GM21737 (cell line): ENCODE results near the gene CLCN6.

Experiments used
- ATAC-seq: cut with Tn5 transposase; IDR thresholded peaks from one replicate; pipeline ENCODE4 v1.9.1; 2021; ENCODE audit warnings: mild to moderate bottlenecking, moderate library complexity; ENCODE audit not compliant: unreplicated experiment

Gene CLCN6

GRCh38 chr1:11805422-11806306 is at the start of gene CLCN6, which contains the start of gene MTHFR:
CLCN6 (plus strand) TSS chr1:11806191; CDS start chr1:11806263, 72 bp downstream.
MTHFR (minus strand) TSS chr1:11805964; CDS start chr1:11803116, 2,848 bp downstream.
- ATAC-seq: peak; percentile 73

- no peak for ATAC-seq
These were observed 48.9 kb upstream of the CLCN6 start for GRCh38 chr1:11757047-11757446.

- no peak for ATAC-seq
These were observed 46.2 kb upstream of the CLCN6 start for GRCh38 chr1:11759791-11760190.

- ATAC-seq: no peak
These were observed 44.7 kb upstream of the CLCN6 start for GRCh38 chr1:11761285-11761684.

GRCh38 chr1:11761988-11762406 is 44.0 kb upstream of the CLCN6 start, which contains the start of gene C1orf167:
C1orf167 (plus strand) TSS chr1:11762193; CDS start chr1:11764401, 2,208 bp downstream.
- no peak for ATAC-seq

- ATAC-seq: no peak
These were observed 41.9 kb upstream of the CLCN6 start for GRCh38 chr1:11764115-11764514.

- no peak for ATAC-seq
These were observed 41.5 kb upstream of the CLCN6 start for GRCh38 chr1:11764519-11764918.

- no peak for ATAC-seq
These were observed 40.1 kb upstream of the CLCN6 start for GRCh38 chr1:11765661-11766428.

- no peak for ATAC-seq
These were observed 39.6 kb upstream of the CLCN6 start for GRCh38 chr1:11766429-11766776.

- ATAC-seq: no peak
These were observed 37.9 kb upstream of the CLCN6 start for GRCh38 chr1:11767922-11768704.

- ATAC-seq: no peak
These were observed 37.2 kb upstream of the CLCN6 start for GRCh38 chr1:11768821-11769220.

GRCh38 chr1:11769274-11769673 is 36.7 kb upstream of the CLCN6 start:
- ATAC-seq: no peak

- no peak for ATAC-seq
These were observed 36.0 kb upstream of the CLCN6 start for GRCh38 chr1:11770011-11770410.

GRCh38 chr1:11771481-11772043 is 34.4 kb upstream of the CLCN6 start:
- no peak for ATAC-seq

- no peak for ATAC-seq
These were observed 33.5 kb upstream of the CLCN6 start for GRCh38 chr1:11772458-11772857.

- ATAC-seq: no peak
These were observed 31.2 kb upstream of the CLCN6 start for GRCh38 chr1:11774753-11775152.

GRCh38 chr1:11777658-11778322 is 28.2 kb upstream of the CLCN6 start:
- ATAC-seq: no peak

GRCh38 chr1:11778336-11778735 is 27.7 kb upstream of the CLCN6 start:
- no peak for ATAC-seq

GRCh38 chr1:11778844-11779623 is 27.0 kb upstream of the CLCN6 start:
- ATAC-seq: no peak
